DMS53 (cell line): ENCODE measurements around the gene ACSF2.
A peak's percentile ranks its signal among the peaks of the same experiment; 100 is the strongest.
"Not testable (repeated sequence)": the region's sequence is repeated elsewhere in the genome, so short reads cannot be mapped to it uniquely, and the experiment has no call there.

ENCODE experiments used
- DNase-seq: peaks from one replicate; lab custom pipeline; 2025; lab: John Stamatoyannopoulos, UW

ACSF2 gene

GRCh38 chr17:50464736-50465135, 38.7 kb downstream of the ACSF2 start:
- no peak for DNase-seq

- no peak for DNase-seq
Measured at GRCh38 chr17:50465171-50465570, 39.2 kb downstream of the ACSF2 start.

- no peak for DNase-seq
Measured at GRCh38 chr17:50465635-50466034, 39.6 kb downstream of the ACSF2 start.

- peak; percentile 68 for DNase-seq
Measured at GRCh38 chr17:50466371-50467113, 40.5 kb downstream of the ACSF2 start.

- DNase-seq: no peak
Measured at GRCh38 chr17:50467114-50467854, 41.3 kb downstream of the ACSF2 start.

- DNase-seq: no peak
Measured at GRCh38 chr17:50467855-50468303, 41.9 kb downstream of the ACSF2 start.

GRCh38 chr17:50468304-50469207, 42.5 kb downstream of the ACSF2 start, which contains the start of gene CHAD:
Gene CHAD (minus strand): TSS chr17:50468880. CDS start chr17:50468813, 67 bp downstream.
- no peak for DNase-seq

- no peak for DNase-seq
Measured at GRCh38 chr17:50469208-50469605, 43.2 kb downstream of the ACSF2 start.

- no peak for DNase-seq
Measured at GRCh38 chr17:50469671-50470305, 43.8 kb downstream of the ACSF2 start.

- no peak for DNase-seq
Measured at GRCh38 chr17:50470426-50470825, 44.4 kb downstream of the ACSF2 start.

- no peak for DNase-seq
Measured at GRCh38 chr17:50471009-50471905, 45.2 kb downstream of the ACSF2 start.

- DNase-seq: no peak
Measured at GRCh38 chr17:50472286-50472685, 46.3 kb downstream of the ACSF2 start.

GRCh38 chr17:50472761-50473161, 46.7 kb downstream of the ACSF2 start:
- DNase-seq: not testable (repeated sequence)

GRCh38 chr17:50473901-50474300, 47.9 kb downstream of the ACSF2 start:
- no peak for DNase-seq

- no peak for DNase-seq
Measured at GRCh38 chr17:50474523-50474922, 48.5 kb downstream of the ACSF2 start.

GRCh38 chr17:50475362-50475761, 49.3 kb downstream of the ACSF2 start:
- DNase-seq: no peak

GRCh38 chr17:50475775-50476544, 49.9 kb downstream of the ACSF2 start:
- not testable (repeated sequence) for DNase-seq

- no peak for DNase-seq
Measured at GRCh38 chr17:50476545-50477315, 50.7 kb downstream of the ACSF2 start.

GRCh38 chr17:50477976-50478375, 52.0 kb downstream of the ACSF2 start:
- no peak for DNase-seq
